Body of pancreas (tissue), 4 donors: ENCODE data around the gene SLC25A27. TPM values are rescaled to one million over a fixed set of nuclear protein-coding genes. Genes with fewer than 3 reads are reported as not detected.

Experiments used
- ATAC-seq: fragments of 150-250 bp; one replicate; pipeline ENCODE4 v1.9.1; 2016
- DNase-seq, 4 donors: peaks; one replicate each; pipeline ENCODE4 v3.0.0-alpha.2; 2019
- H3K27ac ChIP-seq, 4 donors: fragments of 200-600 bp; sonication (generic); 1 replicate in 3 of 4; 2 replicates in 1 of 4; pipeline versions ENCODE4 v1.5.1 to v1.6.1; 2016 to 2019; ENCODE audit warnings: mild to moderate bottlenecking in 1 of 4, mixed read lengths in 1 of 4, moderate library complexity in 1 of 4
- H3K27me3 ChIP-seq, 2 donors: fragments of 200-600 bp; sonication (generic); one replicate each; pipeline ENCODE4 v1.6.0; 2016; ENCODE audit warnings: mild to moderate bottlenecking in 1 of 2
- H3K36me3 ChIP-seq, 2 donors: fragments of 200-600 bp; sonication (generic); replicated peaks in 1 of 2; 2 replicates each; pipeline ENCODE4 v1.5.1; 2016; ENCODE audit warnings: low read depth in 2 of 2; ENCODE audit not compliant: insufficient read depth in 1 of 2
- H3K4me1 ChIP-seq: fragments of 200-600 bp; sonication (generic); one replicate; pipeline ENCODE4 v1.6.0; 2016
- H3K4me3 ChIP-seq, 2 donors: fragments of 200-600 bp; sonication (generic); 1 replicate in 1 of 2; 2 replicates in 1 of 2; pipeline ENCODE4 v1.5.1; 2016 to 2019
- H3K9me3 ChIP-seq, 3 donors: fragments of 200-600 bp; sonication (generic); 1 replicate in 2 of 3; 2 replicates in 1 of 3; pipeline ENCODE4 v1.5.1; 2016
- CTCF ChIP-seq, 7 experiments: fragments of 450-650 bp in 4 of 7; fragments of 200-600 bp in 3 of 7; sonication (generic) in 3 of 7; IDR thresholded peaks; one replicate each; pipeline ENCODE4 v1.5.1; 2016 to 2019; ENCODE audit warnings: antibody characterized with exemption in 7 of 7
- POLR2A ChIP-seq, 3 donors: fragments of 450-650 bp; IDR thresholded peaks; one replicate each; pipeline ENCODE4 v1.6.1; 2016; ENCODE audit warnings: antibody characterized with exemption in 3 of 3, mild to moderate bottlenecking in 2 of 3
- WGBS, 2 donors: methylation state at CpG; one replicate each; pipeline ENCODE4 v1.1.5; 2017; 5-methylcytosine and 5-hydroxymethylcytosine counted together
- intact Hi-C: fragments of 100-400 bp; cut with DNase I; formaldehyde crosslinking; loops from one replicate; pipeline ENCODE4 v1.15.1; 2023
- total RNA-seq, 2 donors: library from RNA; depleted of rRNA; stranded (reverse); fragments of >200 nt; gene quantifications; one replicate each; pipeline ENCODE4 v1.1.0, GENCODE V29; 2016

SLC25A27 gene
- total RNA-seq, 2 donors from 2014 or later: 24.1 to 36.8 TPM

DNA sequence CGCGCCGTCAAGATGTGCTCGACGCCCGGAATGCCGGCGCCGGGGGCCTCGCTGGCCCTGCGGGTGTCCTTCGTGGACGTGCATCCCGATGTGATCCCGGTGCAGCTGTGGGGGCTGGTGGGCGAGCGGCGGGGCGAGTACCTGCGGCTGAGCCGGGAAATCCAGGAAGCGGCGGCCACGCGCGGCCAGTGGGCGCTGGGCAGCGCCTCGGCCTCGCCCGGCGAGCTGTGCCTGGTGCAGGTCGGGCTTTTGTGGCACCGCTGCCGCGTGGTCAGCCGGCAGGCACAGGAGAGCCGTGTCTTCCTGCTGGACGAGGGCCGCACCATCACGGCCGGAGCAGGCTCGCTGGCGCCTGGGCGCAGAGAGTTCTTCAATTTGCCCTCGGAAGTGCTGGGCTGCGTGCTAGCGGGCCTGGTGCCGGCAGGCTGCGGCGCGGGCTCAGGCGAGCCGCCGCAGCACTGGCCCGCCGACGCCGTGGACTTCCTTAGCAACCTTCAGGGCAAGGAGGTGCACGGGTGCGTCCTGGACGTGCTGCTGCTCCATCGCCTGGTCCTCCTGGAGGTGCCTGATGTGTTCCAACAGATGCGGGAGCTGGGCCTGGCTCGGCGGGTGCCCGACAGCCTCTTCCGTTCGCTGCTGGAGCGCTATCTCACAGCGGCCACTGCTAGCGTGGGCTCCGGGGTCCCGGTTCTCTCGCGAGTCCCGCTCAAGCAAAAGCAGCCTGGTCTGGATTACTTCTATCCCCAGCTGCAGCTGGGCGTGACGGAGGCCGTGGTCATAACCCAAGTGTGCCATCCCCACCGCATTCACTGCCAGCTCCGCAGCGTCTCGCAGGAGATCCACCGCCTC, 35.6 kb downstream of the SLC25A27 start:
- no peak for DNase-seq
- no peak for TF ChIP-seq POLR2A (IDR thresholded peaks at IDR 0.05)
- no peak for TF ChIP-seq CTCF (IDR thresholded peaks at IDR 0.05)
- Histone ChIP-seq H3K36me3 (no peaks in the 10 kb centered on the region), H3K27ac (no peak overlapping the region), H3K27me3 (no peaks in the 10 kb centered on the region), H3K4me3 (no peak overlapping the region), H3K9me3 (no peaks in the 10 kb centered on the region), H3K4me1 (no peaks in the 10 kb centered on the region)
- ATAC-seq: no peak
- WGBS, 2 donors: 92 to 94% methylated on average over 57 to 73 of the region's 85 CpGs
- intact Hi-C loops: no loop called here

DNA sequence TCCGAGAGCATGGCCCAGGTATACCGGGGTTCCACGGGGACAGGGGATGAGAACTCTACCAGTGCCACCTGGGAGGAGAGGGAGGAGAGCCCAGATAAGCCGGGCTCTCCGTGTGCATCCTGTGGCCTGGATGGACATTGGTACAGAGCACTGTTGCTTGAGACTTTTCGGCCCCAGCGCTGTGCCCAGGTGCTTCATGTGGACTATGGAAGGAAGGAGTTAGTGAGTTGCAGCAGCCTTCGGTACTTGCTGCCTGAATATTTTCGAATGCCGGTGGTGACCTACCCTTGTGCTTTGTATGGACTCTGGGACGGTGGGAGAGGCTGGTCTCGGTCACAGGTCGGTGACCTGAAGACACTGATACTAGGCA, 36.2 kb downstream of the SLC25A27 start:
- Histone ChIP-seq H3K27me3 (no peaks in the 10 kb centered on the region), H3K4me3 (no peak overlapping the region), H3K36me3 (no peaks in the 10 kb centered on the region), H3K9me3 (no peaks in the 10 kb centered on the region), H3K27ac (no peak overlapping the region), H3K4me1 (no peaks in the 10 kb centered on the region)
- no peak for DNase-seq
- WGBS, 2 donors: 86 to 92% methylated on average over 12 to 13 of the region's 13 CpGs
- ATAC-seq: no peak
- TF ChIP-seq POLR2A (IDR thresholded peaks at IDR 0.05) (no peak), CTCF (IDR thresholded peaks at IDR 0.05) (no peak)
- intact Hi-C loops: no loop called here

DNA sequence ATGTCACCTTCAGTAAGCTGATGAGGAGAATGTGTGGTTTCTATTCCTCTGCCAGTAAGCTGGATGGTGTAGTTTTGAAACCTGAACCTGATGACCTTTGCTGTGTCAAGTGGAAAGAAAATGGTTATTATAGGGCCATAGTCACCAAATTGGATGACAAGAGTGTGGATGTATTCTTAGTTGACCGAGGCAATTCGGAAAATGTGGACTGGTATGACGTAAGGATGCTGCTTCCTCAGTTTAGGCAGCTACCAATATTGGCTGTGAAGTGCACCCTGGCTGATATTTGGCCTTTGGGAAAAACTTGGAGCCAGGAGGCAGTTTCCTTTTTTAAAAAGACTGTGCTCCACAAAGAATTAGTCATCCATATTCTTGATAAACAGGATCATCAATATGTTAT, 36.9 kb downstream of the SLC25A27 start:
- Histone ChIP-seq H3K9me3 (no peaks in the 10 kb centered on the region), H3K27ac (no peak overlapping the region), H3K4me3 (no peak overlapping the region), H3K36me3 (no peaks in the 10 kb centered on the region), H3K4me1 (no peaks in the 10 kb centered on the region), H3K27me3 (no peaks in the 10 kb centered on the region)
- DNase-seq (no peak), ATAC-seq (no peak)
- TF ChIP-seq CTCF (IDR thresholded peaks at IDR 0.05): no peak
- TF ChIP-seq POLR2A (IDR thresholded peaks at IDR 0.05): no peak
- WGBS, 2 donors: 76 to 97% methylated on average over 3 of the region's 3 CpGs
- intact Hi-C loops: no loop called here

DNA sequence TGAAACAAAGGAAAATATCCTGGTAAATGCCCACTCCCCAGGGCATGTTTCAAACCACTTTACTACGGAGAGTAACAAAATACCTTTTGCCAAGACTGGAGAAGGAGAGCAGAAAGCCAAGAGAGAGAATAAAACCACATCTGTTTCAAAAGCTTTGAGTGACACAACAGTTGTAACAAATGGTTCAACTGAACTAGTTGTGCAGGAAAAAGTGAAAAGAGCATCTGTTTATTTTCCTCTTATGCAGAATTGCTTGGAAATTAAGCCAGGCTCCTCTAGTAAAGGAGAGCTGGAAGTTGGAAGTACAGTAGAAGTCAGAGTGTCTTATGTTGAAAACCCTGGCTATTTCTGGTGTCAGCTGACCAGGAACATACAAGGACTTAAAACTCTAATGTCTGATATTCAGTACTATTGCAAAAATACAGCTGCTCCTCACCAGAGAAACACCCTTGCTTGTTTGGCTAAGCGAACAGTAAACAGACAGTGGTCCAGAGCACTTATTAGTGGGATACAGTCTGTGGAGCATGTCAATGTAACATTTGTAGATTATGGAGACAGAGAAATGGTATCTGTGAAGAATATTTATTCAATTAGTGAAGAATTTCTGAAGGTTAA, 37.5 kb downstream of the SLC25A27 start:
- no peaks in the 10 kb centered on the region for H3K9me3 ChIP-seq
- H3K27me3 ChIP-seq: no peaks in the 10 kb centered on the region
- H3K36me3 ChIP-seq: no peaks in the 10 kb centered on the region
- intact Hi-C loops: no loop called here
- ATAC-seq (no peak), DNase-seq (no peak)
- TF ChIP-seq POLR2A (IDR thresholded peaks at IDR 0.05) (no peak), CTCF (IDR thresholded peaks at IDR 0.05) (no peak)
- H3K27ac ChIP-seq: no peak overlapping the region
- no peaks in the 10 kb centered on the region for H3K4me1 ChIP-seq
- WGBS, 2 donors: 88 to 93% methylated on average over 2 of the region's 2 CpGs
- no peak overlapping the region for H3K4me3 ChIP-seq
